Right ventricle myocardium superior (tissue), 1 donor: ENCODE measurements around the gene MTMR2. TPM values are rescaled to one million over a fixed set of nuclear protein-coding genes. Genes with fewer than 3 reads are reported as not detected.

Experiments
- ATAC-seq: fragments of 200-7000 bp; cut with Tn5 transposase; one replicate; pipeline ENCODE4 v1.9.1; 2020; ENCODE audit warnings: mild to moderate bottlenecking; ENCODE audit not compliant: poor library complexity
- DNase-seq: peaks from one replicate; pipeline ENCODE4 v3.0.0-alpha.2; 2020
- intact Hi-C: fragments of 100-400 bp; cut with DNase I; formaldehyde crosslinking; loops from one replicate; pipeline ENCODE4 v1.11.2; 2022
- total RNA-seq: library from RNA; stranded (reverse); fragmentation: NEBNext Ultra II Directional; extraction: Animal tissue kit (Norgen Biotek cat#: 25700); gene quantifications from one replicate; pipeline ENCODE4 v1.2.1, GENCODE V29; 2021
- donor health status: DM: no; HTN: yes; CAD: no; lungs with severe emphysema.

MTMR2 gene
- total RNA-seq, 1 donor from 2014 or later = 16.2 TPM

DNA sequence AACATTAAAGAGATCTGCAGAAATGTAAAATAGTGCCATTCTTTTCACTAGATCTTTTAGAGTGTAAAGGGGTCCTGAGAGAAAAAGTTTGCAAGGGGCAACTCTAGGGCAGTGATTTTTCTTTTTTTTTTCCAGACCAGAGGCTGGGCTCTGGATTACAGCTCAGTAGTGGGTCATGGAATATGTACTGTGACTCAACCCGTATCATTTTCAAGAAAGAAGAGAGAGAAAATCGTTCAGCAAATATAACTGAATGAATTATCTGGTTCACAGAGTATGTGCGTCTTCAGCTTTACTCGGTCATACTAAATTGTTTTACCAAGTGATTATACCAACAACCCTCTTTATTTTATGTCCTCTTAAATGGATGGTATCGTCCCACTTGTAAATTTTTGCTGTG is 129.8 kb downstream of the MTMR2 start:
- no peak for DNase-seq
- ATAC-seq = no peak
- intact Hi-C loops = no loop called here

DNA sequence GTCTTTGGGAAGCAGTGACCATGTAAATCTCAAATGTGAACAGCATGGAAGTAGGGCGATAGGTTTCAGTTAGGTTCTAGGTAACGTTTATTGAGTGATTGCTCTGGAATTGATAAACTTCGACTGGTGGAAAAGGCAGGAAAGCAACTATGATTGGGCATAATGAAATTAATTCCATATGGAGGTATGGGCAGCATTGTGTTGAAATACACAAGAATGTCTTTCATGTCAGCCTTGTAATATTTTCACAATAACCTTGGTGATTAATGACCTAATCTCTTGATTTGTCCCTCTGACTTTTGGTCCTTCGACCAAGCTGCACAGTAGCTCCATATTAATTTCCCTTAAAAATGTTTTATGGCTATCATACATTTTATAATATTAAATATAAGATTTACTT is 130.8 kb downstream of the MTMR2 start:
- DNase-seq (no peak), ATAC-seq (no peak)
- intact Hi-C loops = no loop called here

- intact Hi-C loops = no loop called here
- ATAC-seq = no peak
- DNase-seq = no peak
These were observed 131.2 kb downstream of the MTMR2 start for GRCh38 chr11:95792700-95793099.

- intact Hi-C loops = no loop called here
- DNase-seq (no peak), ATAC-seq (no peak)
These were observed 131.7 kb downstream of the MTMR2 start for GRCh38 chr11:95792200-95792599.

- intact Hi-C loops = no loop called here
- DNase-seq (no peak), ATAC-seq (no peak)
These were observed 132.2 kb downstream of the MTMR2 start for GRCh38 chr11:95791709-95792033.

DNA sequence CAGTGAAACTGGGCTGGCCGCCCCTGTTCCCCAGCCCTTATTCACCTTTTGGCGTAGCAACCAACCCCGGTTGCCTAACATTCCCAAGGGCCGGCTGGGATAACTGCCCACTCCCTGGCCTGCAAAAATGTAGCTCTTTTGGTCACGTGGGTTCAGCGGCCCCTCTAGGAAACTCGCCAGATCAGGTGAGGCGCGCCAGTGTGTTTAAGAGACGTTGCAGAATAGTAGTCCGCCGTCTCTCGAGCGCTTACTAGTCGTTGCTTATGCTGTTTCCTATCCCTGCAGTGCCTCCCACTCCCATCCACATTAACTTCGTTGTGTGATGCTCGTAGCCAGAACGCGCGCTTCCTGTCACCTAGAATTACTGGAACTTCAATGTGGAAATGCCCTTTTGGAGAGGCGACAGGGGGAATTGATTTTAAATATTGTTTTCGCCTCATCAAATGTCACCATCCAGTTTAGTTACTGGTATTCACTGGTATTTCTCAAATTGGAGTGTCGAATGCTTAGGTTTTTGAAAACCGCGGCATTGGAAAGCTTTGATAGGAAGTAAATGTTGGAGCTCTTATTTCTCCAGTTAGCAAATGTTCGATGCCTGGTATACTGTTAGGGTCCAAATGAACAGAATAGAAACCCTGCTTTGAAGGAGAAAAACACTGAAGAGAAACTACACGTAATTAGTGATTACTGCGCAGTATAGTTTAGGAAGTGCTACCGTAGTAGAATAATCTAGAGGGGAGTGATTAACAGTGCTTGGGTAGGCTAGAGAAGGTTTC is 132.8 kb downstream of the MTMR2 start:
- peak; percentile 66 for DNase-seq
- peak; percentile 0 for ATAC-seq
- intact Hi-C loops = no loop called here

DNA sequence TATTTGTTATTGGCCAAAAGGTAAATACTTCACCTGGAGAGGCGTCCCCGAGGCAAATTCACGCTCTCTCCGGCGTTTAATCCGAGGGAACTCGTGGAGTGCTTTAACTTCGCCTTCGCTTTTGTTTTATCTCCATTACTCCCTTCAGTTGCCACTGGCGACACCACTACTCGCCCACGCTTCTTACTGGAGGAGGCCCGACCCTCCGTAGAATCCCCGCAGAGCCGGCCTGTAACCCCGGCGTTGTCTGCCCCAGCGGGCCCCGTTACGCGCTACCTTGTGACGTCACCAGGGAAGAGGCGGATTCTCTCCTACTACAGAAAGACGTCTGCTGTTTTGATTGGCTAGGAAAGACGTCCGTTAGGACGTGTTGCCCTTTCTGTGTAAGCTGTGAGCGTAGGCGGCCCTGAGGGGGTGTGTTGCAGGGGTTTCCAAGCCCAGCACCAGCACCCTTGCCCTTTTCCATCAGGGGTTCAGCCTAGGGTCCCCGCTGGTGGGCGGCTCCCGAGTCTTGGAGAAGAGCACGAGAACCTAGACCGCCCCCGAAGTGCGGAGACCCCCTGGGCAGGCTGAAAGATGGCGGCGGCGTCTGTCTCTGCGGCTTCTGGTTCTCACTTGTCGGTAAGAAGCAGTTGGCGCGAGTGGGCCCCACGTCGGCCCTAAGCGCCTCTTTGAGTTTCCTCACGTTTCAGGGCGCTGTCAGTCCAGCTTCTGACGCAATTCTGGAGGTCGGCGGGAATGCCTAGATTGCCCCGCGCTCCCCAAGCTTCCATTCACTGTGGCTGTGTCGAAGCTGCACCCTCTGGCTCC is 133.6 kb downstream of the MTMR2 start, which contains the start of gene CEP57:
Gene CEP57, plus strand, starts transcription at position 376 of the 810 bp plus-strand sequence. Its CDS starts 201 bp downstream, at position 577.
- intact Hi-C loops = no loop called here
- peak; percentile 93 for DNase-seq
- peak; percentile 94 for ATAC-seq

DNA sequence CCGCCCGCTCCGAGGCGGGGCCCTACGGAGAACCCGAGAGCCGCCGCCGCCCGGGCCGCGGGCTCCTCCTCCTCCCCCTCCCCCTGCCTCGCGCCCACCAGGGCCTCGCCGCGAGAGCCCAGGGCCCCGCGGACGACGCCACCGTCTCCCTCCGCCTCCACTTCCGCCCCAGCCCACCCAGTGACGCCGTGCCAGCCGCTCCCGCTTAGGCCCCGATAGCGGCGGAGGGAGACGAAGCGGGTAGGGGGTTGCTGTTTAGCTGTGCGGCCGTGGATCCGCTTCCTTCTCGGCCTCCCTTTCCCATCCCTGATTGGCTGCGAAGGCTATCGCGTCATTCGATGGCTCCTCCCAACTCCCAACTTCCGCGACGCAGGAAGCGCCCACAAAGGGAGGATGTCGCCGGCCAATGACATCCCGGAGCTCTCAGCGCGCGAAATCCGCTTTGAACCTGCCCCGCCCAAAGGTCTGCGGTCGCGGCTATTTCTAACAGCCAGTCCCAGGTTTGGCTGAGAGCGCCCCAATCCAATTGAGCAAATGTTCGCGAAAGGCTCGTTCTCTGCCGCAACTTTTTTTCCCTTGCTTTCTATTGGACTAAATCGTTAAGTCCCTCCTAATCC is 134.3 kb downstream of the MTMR2 start, which contains the start of gene FAM76B:
Gene FAM76B, minus strand, starts transcription at position 277 of the 617 bp plus-strand sequence. CDS start 304 bp downstream, outside the sequence.
- ATAC-seq (peak; percentile 96), DNase-seq (peak; percentile 97)
- intact Hi-C loops = no loop called here

DNA sequence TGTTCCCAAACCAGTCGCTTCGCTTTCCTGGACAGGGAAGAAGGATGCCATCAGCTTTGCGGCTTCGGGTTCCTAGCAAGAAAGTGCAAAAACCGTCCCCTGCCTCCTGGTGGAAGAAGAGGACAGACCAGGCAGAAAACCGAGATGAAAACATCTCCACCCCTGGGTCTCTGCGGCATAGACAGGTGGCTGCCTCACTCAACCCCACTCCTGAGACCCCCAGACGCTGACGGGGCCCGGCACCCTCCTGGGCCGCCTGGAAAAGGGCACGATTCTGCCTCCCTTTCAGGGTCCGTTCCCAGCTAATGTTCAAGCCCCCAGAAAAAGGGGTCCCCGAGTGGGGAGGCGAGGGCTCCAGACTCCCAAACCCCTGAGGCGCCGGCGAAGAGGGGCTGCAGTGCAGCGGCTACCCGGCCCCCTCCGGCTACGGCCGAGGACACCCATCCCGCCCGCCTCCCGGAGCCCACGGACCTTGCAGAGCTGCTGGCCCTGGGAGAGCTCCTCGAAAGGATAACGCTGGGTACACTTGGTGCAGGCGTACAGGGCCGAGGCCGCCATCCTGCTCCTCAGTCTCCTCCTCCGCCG is 134.9 kb downstream of the MTMR2 start:
- DNase-seq = no peak
- intact Hi-C loops = no loop called here
- no peak for ATAC-seq

Other genes with a start within 250 kb of the MTMR2 start
- gene FAM76B, start 134.3 kb downstream of the MTMR2 start, total RNA-seq = 4.7 TPM
- gene CEP57, start 133.6 kb downstream of the MTMR2 start, total RNA-seq = 19.2 TPM